K562 (cell line): ENCODE data around the gene PTRH1. TPM values are rescaled to one million over a fixed set of nuclear protein-coding genes. Genes with fewer than 3 reads are reported as not detected.

Experiments
- C11orf30 ChIP-seq: fragments of 450-650 bp; IDR thresholded peaks from 2 replicates; pipeline ENCODE4 v1.6.1; 2016; ENCODE audit warnings: low read depth, mild to moderate bottlenecking
- CTCFL ChIP-seq: IDR thresholded peaks from 2 replicates; pipeline ENCODE4 v1.6.1; 2011; ENCODE audit warnings: borderline replicate concordance, low read depth, mild to moderate bottlenecking, moderate library complexity, low read length; ENCODE audit not compliant: insufficient read depth, poor library complexity, severe bottlenecking
- FIP1L1 ChIP-seq: fragments of 200-400 bp; formaldehyde crosslinking; IDR thresholded peaks from 2 replicates; pipeline ENCODE4 v1.6.1; 2018; ENCODE audit warnings: mild to moderate bottlenecking, low read depth, low read length; ENCODE audit not compliant: poor library complexity, severe bottlenecking
- LARP7 ChIP-seq: fragments of 450-650 bp; IDR thresholded peaks from 2 replicates; pipeline ENCODE4 v1.6.1; 2016
- MAFF ChIP-seq: IDR thresholded peaks from 2 replicates; pipeline ENCODE4 v1.6.1; 2012; ENCODE audit warnings: low read length, improper control_type of control experiment
- MAFG ChIP-seq: fragments of 450-650 bp; conservative IDR thresholded peaks from 2 replicates; pipeline ENCODE4 v1.6.1; 2016; ENCODE audit warnings: missing genetic modification characterization, missing compliant biosample characterization
- NFYB ChIP-seq: IDR thresholded peaks from 2 replicates; pipeline ENCODE4 v1.6.1; 2011; ENCODE audit warnings: mild to moderate bottlenecking, moderate library complexity; ENCODE audit not compliant: insufficient read length; ENCODE audit errors: extremely low read depth
- RB1 ChIP-seq: fragments of 450-650 bp; IDR thresholded peaks from 2 replicates; pipeline ENCODE4 v1.6.1; 2017; ENCODE audit warnings: low read depth, mild to moderate bottlenecking
- TRIM25 ChIP-seq: fragments of 450-650 bp; IDR thresholded peaks from 2 replicates; pipeline ENCODE4 v1.7.0; 2016; ENCODE audit warnings: borderline replicate concordance
- ZNF143 ChIP-seq: sonication (generic); formaldehyde crosslinking; IDR thresholded peaks from 2 replicates; pipeline ENCODE4 v1.9.0; 2022; ENCODE audit warnings: mild to moderate bottlenecking, missing genetic modification reagents
- ZNF316 ChIP-seq: fragments of 450-650 bp; IDR thresholded peaks from 2 replicates; pipeline ENCODE4 v1.6.1; 2016
- polyA plus RNA-seq, 8 experiments: library from polyadenylated mRNA; depleted of rRNA in 4 of 8; stranded (reverse) in 5 of 8; unstranded in 3 of 8; fragments of >200 nt; fragmentation: Nextera tagmentation in 2 of 8; fragmentation: Illumina TruSeq in 1 of 8; extraction: Ambion mirVana in 2 of 8; extraction: Trizol in 1 of 8; gene quantifications; 2 replicates each; pipeline versions ENCODE4 v1.2.1 to v1.2.3, GENCODE V29; 2011 to 2014; ENCODE audit warnings: inconsistent platforms in 1 of 8, missing spikeins in 1 of 8
- total RNA-seq, 7 experiments: library from RNA; depleted of rRNA in 6 of 7; stranded (reverse); fragments of >200 nt in 6 of 7; fragmentation: Illumina TruSeq in 2 of 7; extraction: Trizol in 2 of 7; gene quantifications; 2 replicates each; pipeline versions ENCODE4 v1.2.1 to v1.2.3, GENCODE V29; 2011 to 2021; ENCODE audit warnings: low replicate concordance in 1 of 7
- TF ChIP-seq, protein P1 (sequence below): fragments of 450-650 bp; conservative IDR thresholded peaks from 2 replicates; pipeline ENCODE4 v1.6.1; 2016; ENCODE audit warnings: missing genetic modification characterization, low read depth, mild to moderate bottlenecking, control low read depth, missing compliant biosample characterization

Gene PTRH1
- total and polyA plus RNA-seq, 9 of the 15 experiments (the other 6 are each of a cell fraction or from before 2014, with no cell fraction given) = 0.63 to 43.1 (median 5.7) TPM

DNA sequence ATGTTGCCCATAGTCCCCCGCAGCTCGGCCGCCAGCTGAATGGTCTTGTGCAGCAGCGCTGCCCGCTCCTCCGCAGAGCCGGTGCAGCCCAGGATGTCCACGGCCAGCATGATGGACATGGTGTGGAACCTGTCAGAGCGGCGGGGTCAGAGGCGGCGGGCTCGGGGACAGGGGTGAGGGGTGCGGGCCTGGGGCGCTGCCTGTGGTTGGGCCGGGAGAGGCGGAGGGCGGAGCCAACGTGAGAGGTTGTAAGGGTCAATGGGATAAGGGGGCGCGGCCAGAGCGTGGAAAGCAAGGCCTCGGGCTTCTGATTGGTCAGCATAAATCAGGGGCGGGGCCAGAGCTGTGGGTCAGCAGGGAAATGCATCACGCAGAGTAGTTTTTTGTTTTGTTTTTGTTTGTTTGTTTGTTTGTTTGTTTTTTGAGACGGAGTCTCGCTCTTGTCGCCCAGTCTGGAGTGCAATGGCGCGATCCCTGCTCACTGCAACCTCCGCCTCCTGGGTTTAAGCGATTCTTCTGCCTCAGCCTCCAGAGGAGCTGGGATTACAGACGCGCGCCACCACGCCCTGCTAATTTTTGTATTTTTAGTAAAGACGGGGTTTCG lies 26.5 kb upstream of the PTRH1 start (continued):
- TF ChIP-seq, protein P1, sequence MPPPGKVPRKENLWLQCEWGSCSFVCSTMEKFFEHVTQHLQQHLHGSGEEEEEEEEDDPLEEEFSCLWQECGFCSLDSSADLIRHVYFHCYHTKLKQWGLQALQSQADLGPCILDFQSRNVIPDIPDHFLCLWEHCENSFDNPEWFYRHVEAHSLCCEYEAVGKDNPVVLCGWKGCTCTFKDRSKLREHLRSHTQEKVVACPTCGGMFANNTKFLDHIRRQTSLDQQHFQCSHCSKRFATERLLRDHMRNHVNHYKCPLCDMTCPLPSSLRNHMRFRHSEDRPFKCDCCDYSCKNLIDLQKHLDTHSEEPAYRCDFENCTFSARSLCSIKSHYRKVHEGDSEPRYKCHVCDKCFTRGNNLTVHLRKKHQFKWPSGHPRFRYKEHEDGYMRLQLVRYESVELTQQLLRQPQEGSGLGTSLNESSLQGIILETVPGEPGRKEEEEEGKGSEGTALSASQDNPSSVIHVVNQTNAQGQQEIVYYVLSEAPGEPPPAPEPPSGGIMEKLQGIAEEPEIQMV (tag) = no peak
- TF ChIP-seq MAFF = peak; percentile 37; the same call in 1 of the 2 replicates
- peak; percentile 99 for TF ChIP-seq C11orf30
- TF ChIP-seq ZNF316 = peak; percentile 99
- peak; percentile 90 for TF ChIP-seq MAFG (tag)
- no peak for TF ChIP-seq FIP1L1
- 0 out of 2 replicates have a peak, but pooled peaks have one; percentile 31 for TF ChIP-seq ZNF143 (CRISPR knock-in tag)
- TF ChIP-seq CTCFL = no peak
- peak; percentile 73; the same call in 1 of the 2 replicates for TF ChIP-seq LARP7
- peak; percentile 90; the same call in 1 of the 2 replicates for TF ChIP-seq TRIM25
- TF ChIP-seq NFYB = peak; percentile 93
- no peak for TF ChIP-seq RB1
